HEK293 (cell line): Measurements from ENCODE around the gene MXD4.

ENCODE experiments used
- CTCF ChIA-PET: fragments of 350-600 bp; formaldehyde crosslinking; extraction: SDS; loops from one replicate; lab custom pipeline; 2021; ENCODE audit warnings: antibody characterized with exemption; lab: Yijun Ruan, JAX
- POLR2A ChIA-PET: fragments of 300-600 bp; formaldehyde crosslinking; extraction: SDS; loops from one replicate; lab custom pipeline; 2020; ENCODE audit warnings: antibody characterized with exemption, inconsistent platforms; lab: Yijun Ruan, JAX
- H3K27ac ChIP-seq: fragments of 200-500 bp; sonication (Bioruptor generic); 2 replicates; pipeline ENCODE4 v1.5.1; 2014; ENCODE audit warnings: low read depth, low read length, control low read depth, inconsistent platforms; ENCODE audit errors: extremely low read depth
- H3K36me3 ChIP-seq, 2 experiments: fragments of 200-500 bp in 1 of 2; sonication (Bioruptor generic) in 1 of 2; 1 replicate in 1 of 2; 2 replicates in 1 of 2; pipeline ENCODE4 v1.5.1; 2014 to 2017; ENCODE audit warnings: inconsistent platforms in 2 of 2, low read length in 2 of 2; ENCODE audit not compliant: control insufficient read depth in 2 of 2, insufficient read depth in 1 of 2
- H3K4me1 ChIP-seq: fragments of 200-500 bp; sonication (Bioruptor generic); 2 replicates; pipeline ENCODE4 v1.5.1; 2014; ENCODE audit warnings: mild to moderate bottlenecking, low read length, inconsistent platforms; ENCODE audit not compliant: control insufficient read depth, insufficient read depth
- H3K4me3 ChIP-seq: 2 replicates; pipeline ENCODE4 v1.5.1; 2011; ENCODE audit warnings: low read depth, mild to moderate bottlenecking, control low read depth, low read length, moderate library complexity
- H3K9me3 ChIP-seq: fragments of 200-500 bp; sonication (Bioruptor generic); 2 replicates; pipeline ENCODE4 v1.5.1; 2014; ENCODE audit warnings: low read depth, low read length, inconsistent platforms; ENCODE audit not compliant: control insufficient read depth, insufficient read depth
- GLI2 ChIP-seq: fragments of 450-650 bp; formaldehyde crosslinking; IDR thresholded peaks from 2 replicates; pipeline ENCODE4; 2017; ENCODE audit warnings: missing biosample characterization, missing genetic modification characterization, low read depth, borderline replicate concordance
- KLF1 ChIP-seq: fragments of 450-650 bp; formaldehyde crosslinking; IDR thresholded peaks from 2 replicates; pipeline ENCODE4 v1.5.1; 2016; ENCODE audit warnings: missing biosample characterization, missing genetic modification characterization
- KLF16 ChIP-seq: fragments of 450-650 bp; formaldehyde crosslinking; IDR thresholded peaks from 2 replicates; pipeline ENCODE4 v1.5.1; 2017; ENCODE audit warnings: missing biosample characterization, missing genetic modification characterization
- TCF7L2 ChIP-seq: IDR thresholded peaks from 2 replicates; pipeline ENCODE4 v1.6.1; 2011; ENCODE audit warnings: low read depth, mild to moderate bottlenecking, inconsistent platforms, low read length, moderate library complexity, borderline replicate concordance
- ZBTB20 ChIP-seq: fragments of 450-650 bp; formaldehyde crosslinking; IDR thresholded peaks from 2 replicates; pipeline ENCODE4 v1.5.1; 2016; ENCODE audit warnings: missing biosample characterization, missing genetic modification characterization
- ZNF133 ChIP-seq: fragments of 450-650 bp; formaldehyde crosslinking; IDR thresholded peaks from 2 replicates; pipeline ENCODE4 v1.5.1; 2016; ENCODE audit warnings: missing biosample characterization, missing genetic modification characterization
- ZNF140 ChIP-seq: fragments of 450-650 bp; formaldehyde crosslinking; IDR thresholded peaks from 2 replicates; pipeline ENCODE4 v1.5.1; 2016; ENCODE audit warnings: missing biosample characterization, missing genetic modification characterization
- ZNF214 ChIP-seq: fragments of 450-650 bp; formaldehyde crosslinking; IDR thresholded peaks from 2 replicates; pipeline ENCODE4 v1.5.1; 2017; ENCODE audit warnings: missing biosample characterization, mild to moderate bottlenecking, missing genetic modification characterization, borderline replicate concordance
- ZNF324 ChIP-seq: fragments of 450-650 bp; formaldehyde crosslinking; IDR thresholded peaks from 2 replicates; pipeline ENCODE4 v1.5.1; 2016; ENCODE audit warnings: missing biosample characterization, missing genetic modification characterization
- ZNF416 ChIP-seq: fragments of 450-650 bp; formaldehyde crosslinking; IDR thresholded peaks from 2 replicates; pipeline ENCODE4 v1.5.1; 2016; ENCODE audit warnings: missing biosample characterization, missing genetic modification characterization
- ZNF501 ChIP-seq: fragments of 450-650 bp; formaldehyde crosslinking; IDR thresholded peaks from 2 replicates; pipeline ENCODE4 v1.5.1; 2016; ENCODE audit warnings: missing biosample characterization, missing genetic modification characterization
- ZNF514 ChIP-seq: fragments of 450-650 bp; formaldehyde crosslinking; IDR thresholded peaks from 2 replicates; pipeline ENCODE4 v1.5.1; 2016; ENCODE audit warnings: missing biosample characterization, missing genetic modification characterization
- ZNF629 ChIP-seq: fragments of 450-650 bp; formaldehyde crosslinking; IDR thresholded peaks from 2 replicates; pipeline ENCODE4 v1.5.1; 2017; ENCODE audit warnings: missing biosample characterization, missing genetic modification characterization
- ZNF639 ChIP-seq: fragments of 450-650 bp; formaldehyde crosslinking; IDR thresholded peaks from 2 replicates; pipeline ENCODE4 v1.5.1; 2016; ENCODE audit warnings: missing biosample characterization, missing genetic modification characterization
- ZNF654 ChIP-seq: fragments of 450-650 bp; formaldehyde crosslinking; IDR thresholded peaks from 2 replicates; pipeline ENCODE4 v1.5.1; 2016; ENCODE audit warnings: low read depth, missing biosample characterization, missing genetic modification characterization
- ZNF792 ChIP-seq: fragments of 450-650 bp; formaldehyde crosslinking; IDR thresholded peaks from 2 replicates; pipeline ENCODE4 v1.5.1; 2016; ENCODE audit warnings: missing biosample characterization, missing genetic modification characterization
- TF ChIP-seq, protein P1 (sequence below): fragments of 450-650 bp; formaldehyde crosslinking; IDR thresholded peaks from 2 replicates; pipeline ENCODE4 v1.5.1; 2016; ENCODE audit warnings: missing biosample characterization, missing genetic modification characterization
- TF ChIP-seq, protein P2 (sequence below): fragments of 450-650 bp; formaldehyde crosslinking; IDR thresholded peaks from 2 replicates; pipeline ENCODE4 v1.5.1; 2016; ENCODE audit warnings: missing biosample characterization, missing genetic modification characterization

Gene MXD4

DNA sequence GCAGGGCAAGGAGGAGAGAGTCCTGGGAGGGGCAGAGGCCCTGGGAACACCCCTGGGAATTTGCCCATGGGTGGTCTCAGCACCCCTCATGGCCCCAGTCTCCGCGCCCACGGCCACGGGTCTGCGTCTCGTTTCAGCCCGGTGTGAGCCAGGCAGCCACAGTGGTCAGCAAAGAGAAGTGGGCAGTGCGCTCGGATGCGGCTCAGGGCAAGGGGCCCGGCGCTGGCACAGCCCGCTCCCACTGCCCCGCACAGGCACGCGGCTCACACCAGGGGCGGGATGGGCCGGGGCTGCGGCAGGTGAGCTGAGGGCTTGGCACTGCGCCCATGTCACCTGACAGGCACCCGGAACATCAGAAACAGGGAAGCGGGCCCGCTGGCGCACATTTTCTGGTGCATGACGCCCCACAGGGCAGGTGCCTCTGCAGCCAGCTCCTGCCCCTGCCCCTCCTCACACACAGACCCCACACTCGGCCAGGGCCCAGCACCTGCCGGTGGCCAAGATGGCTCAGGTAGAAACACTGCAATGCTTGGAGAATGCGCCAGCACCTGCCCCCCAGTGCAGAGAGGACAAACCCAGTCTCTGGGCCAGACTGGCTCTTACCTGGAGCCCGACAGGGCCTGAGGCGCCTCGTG lies 41.9 kb upstream of the MXD4 start:
- POLR2A ChIA-PET: no interaction called here
- no peaks in the 10 kb centered on the region for H3K36me3 ChIP-seq
- CTCF ChIA-PET: no interaction called here

DNA sequence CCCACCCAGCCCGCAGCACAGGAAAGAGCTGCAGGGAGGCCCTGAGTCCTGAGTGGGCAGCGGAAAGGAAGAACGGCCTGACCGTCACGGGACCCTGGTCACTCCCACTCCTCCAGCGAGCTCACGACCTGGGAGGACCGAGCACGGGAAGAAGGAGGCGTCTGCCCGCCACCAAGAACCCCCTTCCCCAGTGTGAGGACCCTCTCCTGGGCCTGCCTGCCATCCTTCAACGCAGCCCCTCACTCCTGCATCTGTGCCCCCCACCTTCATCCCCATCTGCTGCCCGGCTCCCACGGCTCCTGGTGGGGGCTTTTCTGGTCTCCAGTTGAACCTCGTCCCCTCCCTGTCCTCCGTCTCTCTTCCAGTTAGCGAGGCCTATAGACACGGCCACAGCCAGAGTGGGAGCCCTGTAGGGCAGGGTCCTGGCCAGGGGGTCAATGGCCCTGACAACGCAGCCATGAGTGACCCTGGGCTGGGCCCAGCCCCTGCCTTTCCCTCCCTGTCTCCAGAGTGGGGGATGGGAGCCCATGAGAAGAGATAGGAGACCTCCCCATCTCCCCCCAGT lies 41.3 kb upstream of the MXD4 start:
- no peaks in the 10 kb centered on the region for H3K9me3 ChIP-seq
- ChIA-PET CTCF (no interaction called here), POLR2A (no interaction called here)
- H3K27ac ChIP-seq: no peak overlapping the region
- H3K36me3 ChIP-seq: no peaks in the 10 kb centered on the region
- H3K4me1 ChIP-seq: no peaks in the 10 kb centered on the region
- H3K4me3 ChIP-seq: no peak overlapping the region
- TF ChIP-seq, protein P1, sequence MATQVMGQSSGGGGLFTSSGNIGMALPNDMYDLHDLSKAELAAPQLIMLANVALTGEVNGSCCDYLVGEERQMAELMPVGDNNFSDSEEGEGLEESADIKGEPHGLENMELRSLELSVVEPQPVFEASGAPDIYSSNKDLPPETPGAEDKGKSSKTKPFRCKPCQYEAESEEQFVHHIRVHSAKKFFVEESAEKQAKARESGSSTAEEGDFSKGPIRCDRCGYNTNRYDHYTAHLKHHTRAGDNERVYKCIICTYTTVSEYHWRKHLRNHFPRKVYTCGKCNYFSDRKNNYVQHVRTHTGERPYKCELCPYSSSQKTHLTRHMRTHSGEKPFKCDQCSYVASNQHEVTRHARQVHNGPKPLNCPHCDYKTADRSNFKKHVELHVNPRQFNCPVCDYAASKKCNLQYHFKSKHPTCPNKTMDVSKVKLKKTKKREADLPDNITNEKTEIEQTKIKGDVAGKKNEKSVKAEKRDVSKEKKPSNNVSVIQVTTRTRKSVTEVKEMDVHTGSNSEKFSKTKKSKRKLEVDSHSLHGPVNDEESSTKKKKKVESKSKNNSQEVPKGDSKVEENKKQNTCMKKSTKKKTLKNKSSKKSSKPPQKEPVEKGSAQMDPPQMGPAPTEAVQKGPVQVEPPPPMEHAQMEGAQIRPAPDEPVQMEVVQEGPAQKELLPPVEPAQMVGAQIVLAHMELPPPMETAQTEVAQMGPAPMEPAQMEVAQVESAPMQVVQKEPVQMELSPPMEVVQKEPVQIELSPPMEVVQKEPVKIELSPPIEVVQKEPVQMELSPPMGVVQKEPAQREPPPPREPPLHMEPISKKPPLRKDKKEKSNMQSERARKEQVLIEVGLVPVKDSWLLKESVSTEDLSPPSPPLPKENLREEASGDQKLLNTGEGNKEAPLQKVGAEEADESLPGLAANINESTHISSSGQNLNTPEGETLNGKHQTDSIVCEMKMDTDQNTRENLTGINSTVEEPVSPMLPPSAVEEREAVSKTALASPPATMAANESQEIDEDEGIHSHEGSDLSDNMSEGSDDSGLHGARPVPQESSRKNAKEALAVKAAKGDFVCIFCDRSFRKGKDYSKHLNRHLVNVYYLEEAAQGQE: no peak
- no peak for TF ChIP-seq KLF16
- TF ChIP-seq ZNF639: no peak
- TF ChIP-seq GLI2 (tag by site-specific recombination): no peak
- TF ChIP-seq ZNF214 (tag by site-specific recombination): no peak
- no peak for TF ChIP-seq ZNF140
- TF ChIP-seq ZNF514 (tag by site-specific recombination): no peak
- no peak for TF ChIP-seq ZNF792 (tag by site-specific recombination)

More for the DNA sequence above, 41.9 kb upstream of the MXD4 start:
- Histone ChIP-seq H3K4me1 (no peaks in the 10 kb centered on the region), H3K9me3 (no peaks in the 10 kb centered on the region), H3K4me3 (no peak overlapping the region), H3K27ac (no peak overlapping the region)
- TF ChIP-seq GLI2 (tag by site-specific recombination) (no peak), ZNF133 (tag by site-specific recombination) (no peak), ZBTB20 (tag by site-specific recombination) (no peak), ZNF629 (tag by site-specific recombination) (no peak), KLF1 (tag by site-specific recombination) (no peak), ZNF324 (tag by site-specific recombination) (no peak), ZNF654 (tag by site-specific recombination) (no peak), ZNF501 (tag by site-specific recombination) (no peak), ZNF140 (no peak), ZNF416 (tag by site-specific recombination) (no peak), TCF7L2 (no peak)
- TF ChIP-seq, protein P2, sequence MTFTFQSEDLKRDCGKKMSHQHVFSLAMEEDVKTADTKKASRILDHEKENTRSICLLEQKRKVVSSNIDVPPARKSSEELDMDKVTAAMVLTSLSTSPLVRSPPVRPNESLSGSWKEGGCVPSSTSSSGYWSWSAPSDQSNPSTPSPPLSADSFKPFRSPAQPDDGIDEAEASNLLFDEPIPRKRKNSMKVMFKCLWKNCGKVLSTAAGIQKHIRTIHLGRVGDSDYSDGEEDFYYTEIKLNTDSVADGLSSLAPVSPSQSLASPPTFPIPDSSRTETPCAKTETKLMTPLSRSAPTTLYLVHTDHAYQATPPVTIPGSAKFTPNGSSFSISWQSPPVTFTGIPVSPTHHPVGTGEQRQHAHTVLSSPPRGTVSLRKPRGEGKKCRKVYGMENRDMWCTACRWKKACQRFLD (tag by site-specific recombination): no peak
